OCI-LY1 (cell line): ENCODE data around the gene SMARCC1.

Experiments
- H2AFZ ChIP-seq: fragments of 200-600 bp; sonication (generic), shearing (Covaris generic); 2 replicates; pipeline ENCODE4 v1.6.0; 2014; ENCODE audit warnings: antibody characterized with exemption, mild to moderate bottlenecking, low read length
- H3F3A ChIP-seq: fragments of 200-600 bp; sonication (generic), shearing (Covaris generic); 2 replicates; pipeline ENCODE4 v1.6.0; 2014; ENCODE audit warnings: mild to moderate bottlenecking, antibody characterized with exemption, low read length, moderate library complexity; ENCODE audit not compliant: insufficient read depth
- H3K27ac ChIP-seq: fragments of 200-600 bp; sonication (generic); 2 replicates; pipeline ENCODE4 v1.5.1; 2014; ENCODE audit warnings: low read length, mixed run types, mild to moderate bottlenecking, low read depth; ENCODE audit not compliant: poor library complexity, severe bottlenecking
- H3K27me3 ChIP-seq: fragments of 200-600 bp; sonication (generic); 2 replicates; pipeline ENCODE4 v1.6.0; 2014; ENCODE audit warnings: antibody characterized with exemption, mild to moderate bottlenecking, low read length, moderate library complexity; ENCODE audit not compliant: insufficient read depth
- H3K36me3 ChIP-seq: fragments of 200-600 bp; sonication (generic); 2 replicates; pipeline ENCODE4 v1.6.1; 2014; ENCODE audit warnings: mild to moderate bottlenecking, antibody characterized with exemption, low read length, moderate library complexity, mixed read lengths; ENCODE audit not compliant: insufficient read depth
- H3K4me1 ChIP-seq: fragments of 200-600 bp; sonication (generic); 2 replicates; pipeline ENCODE4 v1.5.1; 2014; ENCODE audit warnings: mild to moderate bottlenecking, low read length, moderate library complexity; ENCODE audit not compliant: insufficient read depth, severe bottlenecking
- H3K4me2 ChIP-seq: fragments of 200-600 bp; sonication (generic), shearing (Covaris generic); 2 replicates; pipeline ENCODE4 v1.6.1; 2014; ENCODE audit warnings: low read length
- H3K4me3 ChIP-seq: fragments of 200-600 bp; sonication (generic); 2 replicates; pipeline ENCODE4 v1.5.1; 2014; ENCODE audit warnings: low read length, low read depth, mild to moderate bottlenecking, mixed read lengths; ENCODE audit not compliant: poor library complexity, severe bottlenecking
- H3K79me2 ChIP-seq: fragments of 200-600 bp; shearing (Covaris generic); 2 replicates; pipeline ENCODE4 v1.6.1; 2016; ENCODE audit warnings: mixed run types, low read length, mixed read lengths; ENCODE audit not compliant: insufficient read depth
- H3K9ac ChIP-seq: fragments of 200-600 bp; sonication (generic), shearing (Covaris generic); 2 replicates; pipeline ENCODE4 v1.6.1; 2014; ENCODE audit warnings: mild to moderate bottlenecking, low read length, mixed read lengths
- H3K9me2 ChIP-seq: fragments of 200-600 bp; sonication (generic), shearing (Covaris generic); 2 replicates; pipeline ENCODE4 v1.6.1; 2014; ENCODE audit warnings: low read depth, mild to moderate bottlenecking, low read length, mixed read lengths
- H3K9me3 ChIP-seq: fragments of 200-600 bp; shearing (Covaris generic); 2 replicates; pipeline ENCODE4 v1.6.1; 2014; ENCODE audit warnings: low read length, mixed read lengths
- H4K20me1 ChIP-seq: fragments of 200-600 bp; sonication (generic), shearing (Covaris generic); 2 replicates; pipeline ENCODE4 v1.6.0; 2016; ENCODE audit warnings: mild to moderate bottlenecking, low read length; ENCODE audit not compliant: insufficient read depth
- EZH2 ChIP-seq: fragments of 200-600 bp; sonication (generic), shearing (Covaris generic); IDR thresholded peaks from 2 replicates; pipeline ENCODE4 v1.8.0; 2017; ENCODE audit warnings: borderline replicate concordance, mixed run types, mild to moderate bottlenecking, antibody characterized with exemption, low read length, moderate library complexity, mixed read lengths
- TF ChIP-seq, protein P1 (sequence below): fragments of 200-600 bp; sonication (generic), shearing (Covaris generic); IDR thresholded peaks from 2 replicates; pipeline ENCODE4 v1.5.1; 2017; ENCODE audit warnings: mild to moderate bottlenecking, antibody characterized with exemption, low read length, moderate library complexity, mixed read lengths

SMARCC1 gene

GRCh38 chr3:47554335-47554734, 227.4 kb downstream of the SMARCC1 start:
- H2AFZ ChIP-seq: no peak overlapping the region
- no peaks in the 10 kb centered on the region for H3F3A ChIP-seq
- H3K36me3 ChIP-seq: no peaks in the 10 kb centered on the region
- H3K27me3 ChIP-seq: peaks cover 3% of the 10 kb centered on the region; the same call in 1 of the 2 replicates
- no peak overlapping the region for H3K4me3 ChIP-seq
- no peaks in the 10 kb centered on the region for H4K20me1 ChIP-seq
- H3K79me2 ChIP-seq: no peaks in the 10 kb centered on the region
- H3K4me2 ChIP-seq: no peak overlapping the region
- TF ChIP-seq, protein P1, sequence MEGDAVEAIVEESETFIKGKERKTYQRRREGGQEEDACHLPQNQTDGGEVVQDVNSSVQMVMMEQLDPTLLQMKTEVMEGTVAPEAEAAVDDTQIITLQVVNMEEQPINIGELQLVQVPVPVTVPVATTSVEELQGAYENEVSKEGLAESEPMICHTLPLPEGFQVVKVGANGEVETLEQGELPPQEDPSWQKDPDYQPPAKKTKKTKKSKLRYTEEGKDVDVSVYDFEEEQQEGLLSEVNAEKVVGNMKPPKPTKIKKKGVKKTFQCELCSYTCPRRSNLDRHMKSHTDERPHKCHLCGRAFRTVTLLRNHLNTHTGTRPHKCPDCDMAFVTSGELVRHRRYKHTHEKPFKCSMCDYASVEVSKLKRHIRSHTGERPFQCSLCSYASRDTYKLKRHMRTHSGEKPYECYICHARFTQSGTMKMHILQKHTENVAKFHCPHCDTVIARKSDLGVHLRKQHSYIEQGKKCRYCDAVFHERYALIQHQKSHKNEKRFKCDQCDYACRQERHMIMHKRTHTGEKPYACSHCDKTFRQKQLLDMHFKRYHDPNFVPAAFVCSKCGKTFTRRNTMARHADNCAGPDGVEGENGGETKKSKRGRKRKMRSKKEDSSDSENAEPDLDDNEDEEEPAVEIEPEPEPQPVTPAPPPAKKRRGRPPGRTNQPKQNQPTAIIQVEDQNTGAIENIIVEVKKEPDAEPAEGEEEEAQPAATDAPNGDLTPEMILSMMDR: no peak
- TF ChIP-seq EZH2: no peak
- no peaks in the 10 kb centered on the region for H3K9me3 ChIP-seq
- no peak overlapping the region for H3K27ac ChIP-seq
- H3K9ac ChIP-seq: no peak overlapping the region
- H3K4me1 ChIP-seq: no peaks in the 10 kb centered on the region
- H3K9me2 ChIP-seq: no peaks in the 10 kb centered on the region

DNA sequence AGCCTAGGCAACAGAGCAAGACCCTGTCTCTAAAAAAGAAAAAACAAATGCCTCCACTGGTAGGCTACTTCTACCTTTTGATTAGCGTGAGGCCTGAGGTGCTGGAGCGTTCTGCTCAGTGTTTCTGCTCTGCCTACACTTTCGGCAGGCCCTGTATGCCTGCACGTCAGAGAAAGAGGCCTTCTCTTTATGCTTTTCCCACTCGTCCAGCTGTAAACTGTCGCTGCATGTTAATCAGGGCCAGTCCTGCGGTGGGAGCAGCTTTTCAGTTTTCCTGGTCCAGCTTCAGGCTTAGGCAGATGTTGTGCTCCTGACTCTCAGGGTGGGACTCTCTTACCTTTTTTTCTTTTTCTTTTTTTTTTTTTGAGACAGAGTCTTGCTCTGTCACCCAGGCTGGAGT, 228.3 kb downstream of the SMARCC1 start:
- Histone ChIP-seq H3K27me3 (peaks cover 3% of the 10 kb centered on the region; the same call in 1 of the 2 replicates), H3K4me2 (no peak overlapping the region), H3K4me1 (no peaks in the 10 kb centered on the region), H3K4me3 (no peak overlapping the region), H3K9ac (no peak overlapping the region), H3K79me2 (no peaks in the 10 kb centered on the region), H3K27ac (no peak overlapping the region), H3F3A (no peaks in the 10 kb centered on the region), H2AFZ (no peak overlapping the region), H3K9me2 (no peaks in the 10 kb centered on the region), H3K9me3 (no peaks in the 10 kb centered on the region), H3K36me3 (no peaks in the 10 kb centered on the region), H4K20me1 (no peaks in the 10 kb centered on the region)
- TF ChIP-seq, protein P1: no peak
- no peak for TF ChIP-seq EZH2

- Histone ChIP-seq H3K4me1 (no peaks in the 10 kb centered on the region), H3K9me3 (no peaks in the 10 kb centered on the region), H3K79me2 (no peaks in the 10 kb centered on the region), H3K9me2 (no peaks in the 10 kb centered on the region), H3K36me3 (no peaks in the 10 kb centered on the region), H3K9ac (no peak overlapping the region), H3K27ac (no peak overlapping the region), H4K20me1 (no peaks in the 10 kb centered on the region), H2AFZ (no peak overlapping the region), H3K4me2 (no peak overlapping the region), H3K4me3 (no peak overlapping the region), H3F3A (peaks cover 2% of the 10 kb centered on the region; the same call in 1 of the 2 replicates), H3K27me3 (peaks cover 5% of the 10 kb centered on the region; the same call in 1 of the 2 replicates)
- TF ChIP-seq, protein P1: no peak
- TF ChIP-seq EZH2: no peak
Observed at GRCh38 chr3:47542471-47543173, 239.1 kb downstream of the SMARCC1 start.
